Chondrocyte (in vitro differentiated cells): ENCODE data around the gene RARB. TPM values are rescaled to one million over a fixed set of nuclear protein-coding genes. Genes with fewer than 3 reads are reported as not detected.
A peak's percentile ranks its signal among the peaks of the same experiment; 100 is the strongest.

Experiments
- DNase-seq: peaks from one replicate; pipeline ENCODE4 v3.0.0; 2021; ENCODE audit warnings: mixed read lengths, low spot score
- H3K27ac Mint-ChIP-seq: one replicate; pipeline ENCODE4 v1.8.0; 2021; ENCODE audit warnings: mild to moderate bottlenecking, moderate library complexity, mixed read lengths; ENCODE audit not compliant: unreplicated experiment
- H3K27me3 Mint-ChIP-seq: 2 replicates; pipeline ENCODE4 v1.8.0; 2021; ENCODE audit warnings: low read depth, mixed read lengths
- H3K36me3 Mint-ChIP-seq: 2 replicates; pipeline ENCODE4 v1.8.0; 2021; ENCODE audit warnings: low read depth, mixed read lengths
- H3K4me1 Mint-ChIP-seq: 2 replicates; pipeline ENCODE4 v1.8.0; 2021; ENCODE audit warnings: low read depth, mild to moderate bottlenecking, mixed read lengths
- H3K4me3 Mint-ChIP-seq: one replicate; pipeline ENCODE4 v1.8.0; 2021; ENCODE audit warnings: mild to moderate bottlenecking, moderate library complexity, mixed read lengths; ENCODE audit not compliant: unreplicated experiment
- H3K9me3 Mint-ChIP-seq: 2 replicates; pipeline ENCODE4 v1.8.0; 2021; ENCODE audit warnings: low read depth, mixed read lengths
- CTCF ChIP-seq: fragments of 200-600 bp; sonication (generic); IDR thresholded peaks from 2 replicates; pipeline ENCODE4 v1.5.0; 2021; ENCODE audit warnings: antibody characterized with exemption, mild to moderate bottlenecking, moderate library complexity
- total RNA-seq: library from RNA; stranded (reverse); gene quantifications from 3 replicates; pipeline ENCODE4 v1.2.1, GENCODE V29; 2021

The RARB gene
- total RNA-seq, 1 donor from 2014 or later: 5.9 TPM

- peaks cover 7% of the 10 kb centered on the region for H3K9me3 Mint-ChIP-seq
- no peak for TF ChIP-seq CTCF
- H3K27me3 Mint-ChIP-seq: no peaks in the 10 kb centered on the region
- H3K27ac Mint-ChIP-seq: no peak overlapping the region
- H3K36me3 Mint-ChIP-seq: no peaks in the 10 kb centered on the region
- peaks cover 8% of the 10 kb centered on the region for H3K4me1 Mint-ChIP-seq
- DNase-seq: no peak
- H3K4me3 Mint-ChIP-seq: no peak overlapping the region
Measured at GRCh38 chr3:25527336-25527735, 99.3 kb downstream of the RARB start.

DNA sequence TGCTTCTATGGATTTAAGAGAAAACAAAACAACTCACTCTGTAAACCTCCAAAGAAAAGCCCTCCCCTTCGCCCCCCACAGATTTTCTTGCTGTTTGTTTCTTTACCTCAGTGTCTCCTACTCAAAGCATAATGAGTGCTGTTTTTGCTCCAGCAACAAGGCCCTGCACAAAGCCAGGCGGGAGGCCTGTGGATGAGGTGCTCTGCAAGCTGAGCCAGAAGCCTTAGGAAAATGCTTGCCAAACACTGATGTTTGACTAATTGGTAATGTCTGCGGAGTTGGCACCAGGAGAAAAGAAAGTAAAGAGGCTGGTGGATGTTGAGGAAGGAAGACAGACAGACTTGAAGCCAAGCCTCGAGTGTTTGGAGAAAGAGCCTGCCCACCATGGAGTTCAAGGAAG, 99.7 kb downstream of the RARB start:
- Mint-ChIP-seq H3K36me3 (no peaks in the 10 kb centered on the region), H3K27ac (no peak overlapping the region), H3K4me1 (peaks cover 8% of the 10 kb centered on the region), H3K4me3 (no peak overlapping the region), H3K9me3 (peaks cover 9% of the 10 kb centered on the region), H3K27me3 (no peaks in the 10 kb centered on the region)
- no peak for TF ChIP-seq CTCF
- DNase-seq: no peak

GRCh38 chr3:25531971-25532370, 103.9 kb downstream of the RARB start:
- Mint-ChIP-seq H3K36me3 (no peaks in the 10 kb centered on the region), H3K4me3 (no peak overlapping the region), H3K4me1 (peaks cover 6% of the 10 kb centered on the region), H3K27me3 (no peaks in the 10 kb centered on the region), H3K27ac (no peak overlapping the region), H3K9me3 (peaks cover 11% of the 10 kb centered on the region)
- TF ChIP-seq CTCF: no peak
- no peak for DNase-seq

DNA sequence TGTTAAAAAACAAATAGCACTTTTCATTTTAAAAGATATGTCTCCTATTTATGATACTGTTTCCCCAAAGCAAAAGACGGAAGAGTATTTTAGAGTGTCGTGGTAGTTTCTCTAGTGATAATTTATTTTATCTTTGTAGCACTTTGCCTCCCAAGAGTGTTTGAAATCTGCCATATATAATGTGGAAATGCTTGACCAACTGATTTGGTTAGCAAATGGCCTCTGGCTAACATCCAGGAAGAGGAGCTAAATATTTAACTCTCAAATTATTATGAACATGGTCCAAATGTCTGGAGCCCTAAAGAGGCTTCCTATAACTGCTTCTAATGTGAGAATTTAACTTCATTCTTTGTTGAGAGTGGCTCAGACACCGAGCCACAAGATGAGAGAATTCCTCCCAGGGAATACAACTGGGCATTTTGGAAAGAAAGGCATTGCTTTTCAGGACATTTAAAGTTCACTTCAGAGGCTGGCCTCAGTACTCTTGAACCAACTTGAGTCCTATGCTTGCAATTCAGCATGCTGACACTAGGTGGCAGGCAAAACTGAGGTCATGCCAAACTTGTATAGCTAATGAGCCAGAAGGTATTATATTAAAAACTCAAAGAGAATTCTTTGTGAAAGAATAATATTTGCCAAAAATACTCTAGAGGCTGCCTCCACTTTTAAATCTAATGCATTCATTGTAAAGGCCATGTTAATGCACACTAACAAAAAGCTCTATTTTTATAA, 104.5 kb downstream of the RARB start:
- Mint-ChIP-seq H3K9me3 (peaks cover 11% of the 10 kb centered on the region), H3K27me3 (no peaks in the 10 kb centered on the region), H3K27ac (no peak overlapping the region), H3K4me1 (peaks cover 5% of the 10 kb centered on the region), H3K36me3 (no peaks in the 10 kb centered on the region), H3K4me3 (no peak overlapping the region)
- DNase-seq: no peak
- peak; percentile 77 for TF ChIP-seq CTCF

DNA sequence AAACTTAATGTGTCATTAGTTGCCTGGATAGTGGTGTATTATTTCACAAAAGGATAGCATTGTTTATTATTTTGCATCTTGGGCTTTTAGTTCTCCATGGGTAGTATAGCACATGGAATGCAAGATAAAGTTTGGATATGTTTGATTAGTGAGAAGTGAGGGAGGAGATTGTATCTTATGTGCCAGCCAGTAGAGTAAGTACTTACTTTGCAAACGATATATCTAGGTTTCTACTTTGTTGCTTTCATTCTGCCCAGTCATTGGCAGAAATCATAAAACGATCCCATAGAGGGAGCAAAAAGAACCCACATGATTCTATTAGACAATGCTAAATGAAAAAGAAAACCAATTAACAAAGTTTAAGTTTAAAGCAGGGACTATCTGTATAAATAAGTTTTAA, 105.3 kb downstream of the RARB start:
- H3K27me3 Mint-ChIP-seq: no peaks in the 10 kb centered on the region
- H3K27ac Mint-ChIP-seq: no peak overlapping the region
- H3K36me3 Mint-ChIP-seq: no peaks in the 10 kb centered on the region
- DNase-seq: no peak
- H3K4me3 Mint-ChIP-seq: no peak overlapping the region
- no peak for TF ChIP-seq CTCF
- H3K4me1 Mint-ChIP-seq: no peaks in the 10 kb centered on the region
- H3K9me3 Mint-ChIP-seq: peaks cover 11% of the 10 kb centered on the region
